ENCODE results near the gene ZFP42. TPM values are rescaled to one million over a fixed set of nuclear protein-coding genes. Genes with fewer than 3 reads are reported as not detected.

ZFP42 gene
- not detected in 2 replicates for total RNA-seq

DNA sequence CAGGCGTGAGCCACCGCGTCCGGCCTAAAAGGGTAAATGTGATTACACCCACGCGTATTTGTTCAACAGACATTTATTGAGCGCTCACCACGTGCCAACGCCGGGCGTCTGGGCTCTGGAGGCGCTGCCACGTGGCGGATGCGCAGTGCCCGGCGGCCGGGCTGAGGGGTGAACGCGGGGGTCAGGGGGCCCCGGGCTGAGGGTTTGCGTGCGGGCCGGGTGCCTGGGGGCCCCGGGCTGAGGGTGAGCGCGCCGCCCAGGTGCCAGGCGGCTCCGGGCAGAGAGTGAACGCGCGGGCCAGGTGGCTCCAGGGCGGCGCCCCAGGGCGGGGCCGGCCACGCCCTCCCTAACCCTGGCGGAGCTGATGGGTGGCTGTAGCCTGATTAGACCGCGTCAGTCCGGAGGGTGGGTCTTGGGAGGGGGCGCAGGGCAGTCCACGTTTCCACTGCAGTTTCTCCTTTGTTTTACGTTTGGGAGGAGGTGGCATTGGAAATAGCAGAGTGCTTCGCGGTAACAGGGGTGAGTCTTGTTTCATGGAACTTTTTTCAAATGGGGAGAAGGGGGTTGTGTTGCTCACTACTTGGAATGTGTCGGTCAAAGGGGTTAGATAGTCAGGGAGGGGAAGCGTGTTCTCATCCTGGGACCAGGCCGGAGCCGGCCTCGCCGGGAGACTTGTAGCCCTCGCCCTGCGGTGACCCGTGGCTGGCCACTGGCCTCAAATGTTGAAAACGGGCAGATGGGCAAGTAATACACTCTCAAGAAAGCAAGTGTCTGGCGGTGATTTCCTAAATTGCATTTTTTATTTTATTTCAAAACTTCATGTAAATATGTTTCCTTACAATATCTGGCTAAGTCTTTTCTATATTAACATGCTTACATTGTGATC is at the start of gene ZFP42:
Gene ZFP42 (plus strand): TSS at position 450 of the 886 bp plus-strand sequence. CDS start 7,037 bp downstream, outside the sequence.
- ATAC-seq (ENCODE audit: low read depth) = no peak
- no peaks in the 10 kb centered on the region for H3K4me1 Mint-ChIP-seq
- intact Hi-C loops (cut with micrococcal nuclease) = no loop called here
- H3K27me3 Mint-ChIP-seq = peaks cover 2% of the 10 kb centered on the region
- no peak within 1 kb of the TSS for H3K4me3 Mint-ChIP-seq
- CTCF ChIA-PET = no interaction called here
- H3K27ac Mint-ChIP-seq = no peak within 1 kb of the TSS
- no peak for TF ChIP-seq CTCF (IDR thresholded peaks at IDR 0.05)
- H3K36me3 Mint-ChIP-seq (ENCODE audit: low read depth) = no peaks in the 10 kb centered on the region
- POLR2A ChIA-PET = no interaction called here
- peaks cover 14% of the 10 kb centered on the region for H3K9me3 Mint-ChIP-seq
- DNase-seq = no peak

GRCh38 chr4:187961171-187961570 is 34.4 kb upstream of the ZFP42 start:
- H3K4me3 Mint-ChIP-seq = no peak overlapping the region
- ChIA-PET POLR2A (no interaction called here), CTCF (no interaction called here)
- no peaks in the 10 kb centered on the region for H3K36me3 Mint-ChIP-seq (ENCODE audit: low read depth)
- peaks cover 3% of the 10 kb centered on the region for H3K9me3 Mint-ChIP-seq
- intact Hi-C loops (cut with micrococcal nuclease) = no loop called here
- H3K27me3 Mint-ChIP-seq = no peaks in the 10 kb centered on the region
- H3K4me1 Mint-ChIP-seq = no peaks in the 10 kb centered on the region
- ATAC-seq (ENCODE audit: low read depth) (no peak), DNase-seq (no peak)
- H3K27ac Mint-ChIP-seq = no peak overlapping the region
- TF ChIP-seq CTCF (IDR thresholded peaks at IDR 0.05) = no peak

- peaks cover 3% of the 10 kb centered on the region for H3K9me3 Mint-ChIP-seq
- H3K27me3 Mint-ChIP-seq = no peaks in the 10 kb centered on the region
- no peak overlapping the region for H3K4me3 Mint-ChIP-seq
- H3K36me3 Mint-ChIP-seq (ENCODE audit: low read depth) = no peaks in the 10 kb centered on the region
- DNase-seq (no peak), ATAC-seq (ENCODE audit: low read depth) (no peak)
- ChIA-PET CTCF (no interaction called here), POLR2A (no interaction called here)
- no peak for TF ChIP-seq CTCF (IDR thresholded peaks at IDR 0.05)
- no peaks in the 10 kb centered on the region for H3K4me1 Mint-ChIP-seq
- H3K27ac Mint-ChIP-seq = no peak overlapping the region
- intact Hi-C loops (cut with micrococcal nuclease) = no loop called here
Observed at GRCh38 chr4:187961961-187962360, 33.6 kb upstream of the ZFP42 start.

DNA sequence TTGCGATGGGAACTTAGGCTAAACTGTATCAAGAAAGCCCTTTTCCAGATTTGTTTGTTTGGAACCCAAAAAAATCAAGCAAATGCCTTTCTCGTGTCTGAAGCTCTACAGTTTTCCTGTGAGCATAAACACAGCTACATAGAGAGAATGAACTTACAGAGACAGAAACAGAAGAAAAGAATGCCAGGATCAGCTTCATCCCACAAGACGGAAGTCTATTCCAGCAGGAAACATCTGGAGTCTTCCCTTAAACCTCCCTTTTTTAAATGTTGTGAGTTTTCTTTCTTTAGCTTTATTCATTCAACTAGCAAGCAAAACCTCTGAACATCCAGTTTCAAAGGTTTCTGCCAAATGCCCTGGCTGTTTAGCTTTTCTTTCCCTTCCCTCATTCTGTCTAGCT is 32.6 kb upstream of the ZFP42 start:
- peaks cover 3% of the 10 kb centered on the region for H3K9me3 Mint-ChIP-seq

More for the DNA sequence above, 32.6 kb upstream of the ZFP42 start:
- CTCF ChIA-PET = no interaction called here
- POLR2A ChIA-PET = no interaction called here
- Mint-ChIP-seq H3K27me3 (no peaks in the 10 kb centered on the region), H3K4me1 (no peaks in the 10 kb centered on the region), H3K36me3 (ENCODE audit: low read depth) (no peaks in the 10 kb centered on the region), H3K27ac (no peak overlapping the region), H3K4me3 (no peak overlapping the region)
- ATAC-seq (ENCODE audit: low read depth) (no peak), DNase-seq (no peak)
- intact Hi-C loops (cut with micrococcal nuclease) = no loop called here
- TF ChIP-seq CTCF (IDR thresholded peaks at IDR 0.05) = no peak

Measured in activated B cell treated with CpG ODN at 0.5 μM for 24 hours (primary cell).